Measurements from ENCODE around the gene PACSIN1.

Gene PACSIN1, protein sequence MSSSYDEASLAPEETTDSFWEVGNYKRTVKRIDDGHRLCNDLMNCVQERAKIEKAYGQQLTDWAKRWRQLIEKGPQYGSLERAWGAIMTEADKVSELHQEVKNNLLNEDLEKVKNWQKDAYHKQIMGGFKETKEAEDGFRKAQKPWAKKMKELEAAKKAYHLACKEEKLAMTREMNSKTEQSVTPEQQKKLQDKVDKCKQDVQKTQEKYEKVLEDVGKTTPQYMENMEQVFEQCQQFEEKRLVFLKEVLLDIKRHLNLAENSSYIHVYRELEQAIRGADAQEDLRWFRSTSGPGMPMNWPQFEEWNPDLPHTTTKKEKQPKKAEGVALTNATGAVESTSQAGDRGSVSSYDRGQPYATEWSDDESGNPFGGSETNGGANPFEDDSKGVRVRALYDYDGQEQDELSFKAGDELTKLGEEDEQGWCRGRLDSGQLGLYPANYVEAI

DNA sequence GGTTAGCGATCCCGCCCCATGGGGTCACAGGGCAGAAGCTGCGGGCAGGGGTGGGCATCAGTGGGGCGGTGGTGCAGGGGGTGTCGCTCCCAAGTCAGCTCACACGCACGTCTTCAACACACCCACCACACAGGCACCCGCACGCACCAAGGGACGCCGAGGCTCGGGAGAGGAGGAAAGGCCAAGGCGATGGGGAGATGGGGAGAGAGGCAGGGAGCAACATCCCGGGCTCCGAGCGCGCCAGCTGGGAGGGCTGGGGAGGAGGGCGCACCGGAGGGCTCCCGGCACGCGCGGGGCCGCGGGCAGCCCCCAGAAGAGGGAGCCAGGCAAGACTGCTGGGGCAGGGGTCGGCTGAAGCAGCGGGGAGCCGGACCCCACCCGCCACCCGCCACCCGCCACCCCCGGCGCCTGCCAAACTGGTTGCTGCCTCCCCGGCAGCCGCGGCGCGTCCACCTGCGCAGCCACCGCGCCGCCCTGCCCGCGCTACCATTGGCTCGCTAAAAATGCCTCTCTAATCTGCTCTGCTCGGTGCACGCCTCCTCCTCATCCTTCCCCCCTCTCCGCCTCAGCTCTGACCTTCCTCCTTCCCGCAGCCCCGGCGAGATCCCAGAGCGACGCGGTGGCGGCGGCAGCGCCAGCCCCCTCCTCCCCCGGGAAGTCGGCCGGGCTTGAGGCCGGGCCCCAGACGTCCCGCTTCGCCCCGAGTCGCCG, at the start of gene PACSIN1:
PACSIN1 (plus strand) TSS at position 546 of the 711 bp plus-strand sequence. CDS start 60,230 bp downstream, outside the sequence.
- Histone ChIP-seq H3K9ac (ENCODE audit: low read length) (no peak within 1 kb of the TSS), H3K9me3 (ENCODE audit: control insufficient read depth, low read length) (no peaks in the 10 kb centered on the region), H3K36me3 (ENCODE audit: control insufficient read depth, insufficient read depth, low read length) (no peaks in the 10 kb centered on the region), H3K27me3 (ENCODE audit: control insufficient read depth, insufficient read depth, low read length) (peaks cover 23% of the 10 kb centered on the region), H3K4me3 (ENCODE audit: low read length) (no peak within 1 kb of the TSS), H3K4me1 (ENCODE audit: control insufficient read depth, insufficient read depth, low read length) (peaks cover 9% of the 10 kb centered on the region)

DNA sequence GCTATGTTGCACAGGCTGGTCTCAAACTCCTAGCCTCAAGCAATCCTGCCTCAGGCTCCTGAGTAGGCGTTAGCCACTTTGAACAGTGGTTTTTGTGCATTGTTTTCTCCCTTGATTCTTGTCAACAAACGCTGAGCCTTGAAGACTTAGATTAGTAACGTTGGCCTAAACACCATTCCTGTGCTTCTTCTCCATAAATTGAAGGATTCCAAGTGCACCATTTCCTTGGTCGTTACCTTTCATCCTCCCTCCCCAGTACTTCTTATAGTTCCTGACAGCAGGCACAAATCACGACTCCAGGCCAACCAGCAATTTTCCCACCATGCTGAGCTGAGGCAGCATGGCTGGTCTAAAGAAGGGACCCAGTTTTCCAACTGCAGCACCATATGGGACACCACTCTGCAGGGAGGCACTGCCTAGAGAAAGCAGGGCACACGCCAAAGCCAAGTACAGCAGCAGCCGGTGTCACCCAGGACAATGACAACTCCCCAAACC, 49.0 kb upstream of the PACSIN1 start:
- Histone ChIP-seq H3K4me1 (ENCODE audit: control insufficient read depth, insufficient read depth, low read length) (peaks cover 19% of the 10 kb centered on the region), H3K9ac (ENCODE audit: low read length) (no peak overlapping the region), H3K36me3 (ENCODE audit: control insufficient read depth, insufficient read depth, low read length) (peaks cover 17% of the 10 kb centered on the region), H3K27me3 (ENCODE audit: control insufficient read depth, insufficient read depth, low read length) (no peaks in the 10 kb centered on the region), H3K9me3 (ENCODE audit: control insufficient read depth, low read length) (no peaks in the 10 kb centered on the region), H3K4me3 (ENCODE audit: low read length) (no peak overlapping the region)

DNA sequence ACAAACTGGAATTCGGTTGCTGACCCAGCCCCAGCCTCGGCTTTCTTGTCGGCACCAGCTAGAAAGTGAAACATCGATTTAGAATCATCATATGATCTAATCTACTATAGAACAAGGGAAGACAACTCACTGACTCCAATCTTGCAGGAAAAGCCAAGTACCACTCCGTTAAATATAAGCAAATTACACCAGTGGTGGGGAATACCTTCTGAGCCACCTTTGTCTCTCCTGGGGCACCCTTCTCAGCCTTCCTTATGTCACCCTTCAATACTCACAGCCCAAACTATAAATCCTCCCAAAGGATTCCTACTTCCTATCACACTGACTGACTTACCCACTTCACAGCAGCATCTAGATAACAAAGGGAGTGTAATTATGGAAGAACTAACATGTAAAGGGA, 47.5 kb upstream of the PACSIN1 start:
- H3K9ac ChIP-seq (ENCODE audit: low read length), result no peak overlapping the region
- H3K36me3 ChIP-seq (ENCODE audit: control insufficient read depth, insufficient read depth, low read length), result peaks cover 17% of the 10 kb centered on the region
- H3K9me3 ChIP-seq (ENCODE audit: control insufficient read depth, low read length), result no peaks in the 10 kb centered on the region
- H3K4me3 ChIP-seq (ENCODE audit: low read length), result no peak overlapping the region
- H3K4me1 ChIP-seq (ENCODE audit: control insufficient read depth, insufficient read depth, low read length), result peaks cover 19% of the 10 kb centered on the region
- no peaks in the 10 kb centered on the region for H3K27me3 ChIP-seq (ENCODE audit: control insufficient read depth, insufficient read depth, low read length)

DNA sequence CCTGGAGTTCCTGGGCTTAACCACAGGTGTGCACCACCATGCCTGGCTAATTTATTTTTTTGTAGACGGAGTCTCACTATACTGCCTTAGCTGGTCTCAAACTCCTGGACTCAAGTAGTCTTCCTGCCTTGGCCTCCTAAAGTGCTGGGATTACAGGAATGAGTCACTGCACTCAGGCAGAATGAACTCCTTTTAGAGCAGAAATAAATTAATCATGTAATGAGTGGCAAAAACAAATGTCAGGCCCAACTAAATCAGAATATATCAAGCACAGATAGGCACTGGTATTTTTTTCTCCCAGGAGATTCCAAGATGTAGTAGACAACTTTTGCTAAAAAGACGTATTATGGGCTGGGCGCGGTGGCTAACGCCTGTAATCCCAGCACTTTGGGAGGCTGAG, 42.6 kb upstream of the PACSIN1 start:
- H3K4me1 ChIP-seq (ENCODE audit: control insufficient read depth, insufficient read depth, low read length), result peaks cover 8% of the 10 kb centered on the region
- no peaks in the 10 kb centered on the region for H3K27me3 ChIP-seq (ENCODE audit: control insufficient read depth, insufficient read depth, low read length)
- no peak overlapping the region for H3K4me3 ChIP-seq (ENCODE audit: low read length)
- no peak overlapping the region for H3K9ac ChIP-seq (ENCODE audit: low read length)
- no peaks in the 10 kb centered on the region for H3K9me3 ChIP-seq (ENCODE audit: control insufficient read depth, low read length)
- peaks cover 5% of the 10 kb centered on the region for H3K36me3 ChIP-seq (ENCODE audit: control insufficient read depth, insufficient read depth, low read length)

DNA sequence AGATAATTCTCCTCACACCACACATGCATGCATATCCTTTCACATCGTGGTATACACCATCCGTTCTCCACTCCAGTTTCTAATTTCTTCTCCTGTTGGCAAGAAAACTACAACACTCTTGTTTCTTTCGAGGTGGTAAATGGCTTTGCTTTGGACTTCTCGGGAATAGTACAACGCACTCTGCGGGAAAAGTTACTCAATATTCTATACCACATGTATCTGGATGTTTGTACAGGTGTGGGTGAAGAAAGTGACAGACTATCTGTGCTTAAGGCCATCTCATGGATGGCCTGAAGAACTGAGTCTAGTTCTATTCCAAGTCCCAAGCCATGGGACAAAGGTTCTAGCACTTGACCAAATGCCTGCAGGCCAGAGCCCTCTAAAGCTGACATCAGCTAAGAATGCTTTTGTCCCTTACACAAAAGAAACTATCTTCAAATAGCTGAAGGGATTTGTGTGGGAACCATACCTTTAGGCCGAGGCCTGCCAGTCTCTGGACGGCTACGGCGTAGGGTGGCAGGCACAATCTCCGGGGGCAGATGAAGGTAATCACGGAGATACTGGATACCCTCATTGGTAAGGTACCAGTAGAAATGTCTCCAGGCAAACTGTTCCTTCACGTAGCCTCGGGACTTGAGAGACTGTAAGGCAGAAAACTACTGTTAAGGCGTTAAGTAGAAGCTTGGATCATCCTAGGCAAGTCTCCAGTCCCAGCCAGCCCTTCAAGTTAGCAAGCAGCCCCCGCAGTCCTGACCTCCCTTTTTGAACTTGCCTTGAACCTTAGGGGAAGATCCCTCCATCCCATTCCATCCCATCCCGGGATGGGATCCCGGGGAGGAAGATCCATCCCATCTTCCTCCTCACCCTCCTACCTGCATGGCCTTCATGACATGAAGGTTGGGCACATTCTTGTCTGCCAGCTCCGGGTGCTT, 41.4 kb upstream of the PACSIN1 start:
- no peaks in the 10 kb centered on the region for H3K27me3 ChIP-seq (ENCODE audit: control insufficient read depth, insufficient read depth, low read length)
- peaks cover 8% of the 10 kb centered on the region for H3K4me1 ChIP-seq (ENCODE audit: control insufficient read depth, insufficient read depth, low read length)
- H3K4me3 ChIP-seq (ENCODE audit: low read length), result peak overlapping the region; percentile 96
- peak overlapping the region; percentile 96 for H3K9ac ChIP-seq (ENCODE audit: low read length)
- no peaks in the 10 kb centered on the region for H3K9me3 ChIP-seq (ENCODE audit: control insufficient read depth, low read length)
- no peaks in the 10 kb centered on the region for H3K36me3 ChIP-seq (ENCODE audit: control insufficient read depth, insufficient read depth, low read length)

DNA sequence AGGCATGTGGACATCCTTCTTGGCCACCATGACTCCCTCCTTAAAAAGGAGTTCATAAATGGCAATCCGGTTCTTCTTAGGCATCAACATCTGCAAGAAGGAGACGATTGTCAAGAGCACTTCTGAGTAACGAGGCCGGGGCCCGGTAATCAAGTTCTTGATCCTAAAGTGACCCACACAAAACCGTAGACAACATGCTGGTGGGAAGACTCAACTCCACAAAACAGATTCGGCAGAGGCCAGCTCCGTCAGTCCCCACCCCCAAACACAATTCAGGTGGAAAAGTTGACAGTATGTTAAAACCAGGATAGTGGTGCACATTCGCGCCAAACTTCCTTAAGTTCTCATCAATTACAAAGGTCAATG, 40.8 kb upstream of the PACSIN1 start:
- Histone ChIP-seq H3K27me3 (ENCODE audit: control insufficient read depth, insufficient read depth, low read length) (no peaks in the 10 kb centered on the region), H3K9ac (ENCODE audit: low read length) (peak overlapping the region; percentile 96), H3K36me3 (ENCODE audit: control insufficient read depth, insufficient read depth, low read length) (no peaks in the 10 kb centered on the region), H3K4me3 (ENCODE audit: low read length) (peak overlapping the region; percentile 96), H3K9me3 (ENCODE audit: control insufficient read depth, low read length) (no peaks in the 10 kb centered on the region), H3K4me1 (ENCODE audit: control insufficient read depth, insufficient read depth, low read length) (peaks cover 8% of the 10 kb centered on the region)

DNA sequence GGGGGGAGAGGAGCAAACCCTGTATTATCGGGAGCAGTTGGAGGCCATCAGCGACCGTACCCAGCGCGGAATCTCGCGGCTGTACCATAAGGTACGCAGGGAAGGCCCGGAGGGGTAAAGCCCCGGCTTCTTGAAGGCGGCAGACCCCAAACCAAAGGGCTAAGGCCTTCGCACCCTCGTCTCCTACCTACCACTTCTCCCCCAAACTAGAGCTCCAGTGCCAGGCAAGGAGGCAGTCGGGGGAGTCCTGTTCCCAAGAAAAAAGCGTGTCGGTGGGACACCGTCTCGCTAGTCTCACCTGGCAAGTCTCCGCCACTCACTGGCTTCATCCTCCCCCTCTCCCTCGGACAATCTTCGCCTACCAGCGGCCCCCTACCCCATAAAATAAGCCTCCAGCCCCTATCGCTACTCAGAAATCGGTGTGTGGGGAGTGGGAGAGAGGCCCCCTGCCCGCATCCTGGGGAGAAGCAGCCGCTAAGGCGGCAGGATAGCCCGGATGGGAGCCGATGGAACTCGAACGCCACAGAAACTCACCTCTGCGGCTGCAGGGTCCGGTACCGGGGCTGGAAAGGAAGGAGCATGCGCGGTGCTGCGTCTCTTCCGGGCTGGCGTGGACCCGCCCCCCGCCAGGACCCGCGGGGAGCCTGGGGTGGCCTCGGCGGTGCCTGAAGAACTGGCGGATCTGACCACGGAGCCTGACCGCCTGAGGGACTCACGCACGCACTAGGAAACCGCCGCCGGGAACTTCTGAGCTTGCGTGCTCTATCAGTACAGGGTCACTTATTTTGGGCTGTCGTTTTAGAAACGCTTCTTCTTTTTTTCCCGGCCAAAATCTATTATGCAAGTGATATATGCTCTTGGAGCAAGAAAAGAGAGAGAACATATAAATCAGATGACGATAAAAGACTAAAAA, 40.1 kb upstream of the PACSIN1 start, which contains the start of gene RPS10:
RPS10 (minus strand) TSS at position 572 of the 913 bp plus-strand sequence. CDS start 848 bp downstream, outside the sequence.
- Histone ChIP-seq H3K4me3 (ENCODE audit: low read length) (peak within 1 kb of the TSS; percentile 96), H3K9ac (ENCODE audit: low read length) (peak within 1 kb of the TSS; percentile 96), H3K9me3 (ENCODE audit: control insufficient read depth, low read length) (no peaks in the 10 kb centered on the region), H3K4me1 (ENCODE audit: control insufficient read depth, insufficient read depth, low read length) (peaks cover 8% of the 10 kb centered on the region), H3K36me3 (ENCODE audit: control insufficient read depth, insufficient read depth, low read length) (no peaks in the 10 kb centered on the region), H3K27me3 (ENCODE audit: control insufficient read depth, insufficient read depth, low read length) (no peaks in the 10 kb centered on the region)

DNA sequence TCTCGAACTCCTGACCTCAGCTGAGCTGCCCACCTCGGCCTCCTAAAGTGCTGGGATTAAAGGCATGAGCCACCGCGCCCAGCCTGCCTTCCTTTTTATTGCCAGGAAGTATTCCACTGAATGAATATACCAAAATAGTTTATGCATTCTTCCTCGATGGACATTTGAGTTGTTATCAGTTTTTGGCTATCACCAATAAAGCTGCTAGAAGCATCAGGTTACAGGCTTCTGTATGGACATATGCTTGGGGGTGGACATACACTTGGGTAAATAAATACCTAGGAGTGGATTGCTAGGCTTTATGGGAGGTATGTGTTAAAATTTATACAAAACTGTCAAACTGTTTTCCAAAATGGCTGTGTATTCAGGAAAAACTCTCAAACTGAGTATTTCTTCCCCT, 30.0 kb upstream of the PACSIN1 start:
- H3K36me3 ChIP-seq (ENCODE audit: control insufficient read depth, insufficient read depth, low read length), result no peaks in the 10 kb centered on the region
- no peak overlapping the region for H3K9ac ChIP-seq (ENCODE audit: low read length)
- H3K9me3 ChIP-seq (ENCODE audit: control insufficient read depth, low read length), result no peaks in the 10 kb centered on the region
- H3K4me1 ChIP-seq (ENCODE audit: control insufficient read depth, insufficient read depth, low read length), result no peaks in the 10 kb centered on the region
- H3K4me3 ChIP-seq (ENCODE audit: low read length), result no peak overlapping the region
- no peaks in the 10 kb centered on the region for H3K27me3 ChIP-seq (ENCODE audit: control insufficient read depth, insufficient read depth, low read length)

DNA sequence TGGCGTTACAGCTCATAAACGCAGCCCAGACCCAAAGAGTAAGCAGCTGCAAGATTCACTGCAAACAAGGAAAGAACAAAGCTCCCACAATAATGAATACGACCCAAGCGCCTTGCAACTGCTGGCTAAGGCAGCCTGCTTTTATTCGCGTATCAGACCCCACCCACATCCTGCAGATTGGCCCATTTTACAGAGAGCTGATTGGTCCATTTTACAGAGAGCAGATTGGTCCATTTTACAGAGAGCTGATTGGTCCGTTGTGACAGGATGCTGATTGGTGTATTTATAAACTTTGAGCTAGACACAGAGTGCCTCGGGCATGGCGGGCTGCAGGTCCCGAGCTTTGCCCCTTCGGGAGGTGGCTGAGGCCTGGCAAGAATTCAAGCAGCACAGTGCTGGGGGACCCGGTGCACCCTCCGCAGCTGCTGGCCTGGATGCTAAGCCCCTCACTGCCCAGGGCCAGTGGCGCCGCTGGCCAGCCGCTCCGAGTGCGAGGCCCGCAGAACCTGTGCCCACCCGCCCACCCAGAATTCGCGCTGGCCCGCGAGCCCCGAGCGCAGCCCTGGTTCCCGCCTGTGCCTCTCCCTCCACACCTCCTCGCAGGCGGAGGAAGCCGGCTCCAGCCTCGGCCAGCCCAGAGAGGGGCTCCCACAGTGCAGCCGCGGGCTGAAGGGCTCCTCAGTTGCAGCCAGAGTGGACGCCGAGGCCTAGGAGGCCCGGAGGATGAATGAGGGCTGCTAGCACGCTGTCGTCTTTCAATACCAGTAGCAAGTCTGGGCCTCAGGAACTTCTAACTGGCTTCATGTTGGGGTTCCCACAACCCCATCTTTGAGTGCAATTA, 28.9 kb upstream of the PACSIN1 start:
- Histone ChIP-seq H3K4me1 (ENCODE audit: control insufficient read depth, insufficient read depth, low read length) (no peaks in the 10 kb centered on the region), H3K27me3 (ENCODE audit: control insufficient read depth, insufficient read depth, low read length) (no peaks in the 10 kb centered on the region), H3K4me3 (ENCODE audit: low read length) (no peak overlapping the region), H3K9me3 (ENCODE audit: control insufficient read depth, low read length) (no peaks in the 10 kb centered on the region), H3K36me3 (ENCODE audit: control insufficient read depth, insufficient read depth, low read length) (no peaks in the 10 kb centered on the region), H3K9ac (ENCODE audit: low read length) (no peak overlapping the region)

DNA sequence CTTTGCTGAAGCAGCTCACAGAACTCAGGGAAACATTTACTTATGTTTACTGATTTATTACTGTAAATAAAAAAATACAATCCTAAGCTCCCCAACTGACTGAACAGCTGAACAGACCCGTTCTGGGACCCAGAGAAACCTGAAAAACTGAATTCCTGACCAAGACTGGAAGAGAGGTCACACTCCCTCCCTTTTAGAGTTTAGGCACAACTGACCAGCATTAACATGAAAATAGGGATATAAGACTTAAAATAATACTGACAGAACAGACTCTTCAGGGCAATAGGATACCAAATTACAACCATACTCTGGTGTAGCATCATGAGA, 28.3 kb upstream of the PACSIN1 start:
- Histone ChIP-seq H3K36me3 (ENCODE audit: control insufficient read depth, insufficient read depth, low read length) (no peaks in the 10 kb centered on the region), H3K4me1 (ENCODE audit: control insufficient read depth, insufficient read depth, low read length) (no peaks in the 10 kb centered on the region), H3K9ac (ENCODE audit: low read length) (no peak overlapping the region), H3K4me3 (ENCODE audit: low read length) (no peak overlapping the region), H3K9me3 (ENCODE audit: control insufficient read depth, low read length) (no peaks in the 10 kb centered on the region), H3K27me3 (ENCODE audit: control insufficient read depth, insufficient read depth, low read length) (no peaks in the 10 kb centered on the region)
